ENCODE measurements around the gene STMND1.

STMND1 gene

DNA sequence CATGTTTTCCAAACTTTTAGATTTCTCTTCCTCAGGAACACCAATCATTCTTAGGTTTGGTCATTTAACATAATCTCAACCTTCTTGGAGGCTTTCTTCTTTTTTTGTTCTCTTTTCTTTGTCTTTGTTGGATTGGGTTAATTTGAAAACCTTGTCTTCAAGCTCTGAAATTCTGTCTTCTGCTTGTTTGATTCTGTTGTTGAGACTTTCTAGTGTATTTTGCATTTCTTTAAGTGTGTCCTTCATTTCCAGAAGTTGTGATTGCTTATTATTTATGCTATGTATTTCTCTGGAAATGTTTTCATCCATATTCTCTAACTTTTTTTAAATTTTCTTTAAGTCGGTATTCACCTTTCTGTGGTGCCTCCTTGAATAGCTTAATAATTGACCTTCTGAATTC is 42.2 kb downstream of the STMND1 start:
- TF ChIP-seq CTCF (conservative IDR thresholded peaks at IDR 0.05; ENCODE audit: low read depth, low read length), result no peak
- no peak for DNase-seq (ENCODE audit: low read depth)
- H3K4me3 ChIP-seq (ENCODE audit: low read length), result no peak overlapping the region

DNA sequence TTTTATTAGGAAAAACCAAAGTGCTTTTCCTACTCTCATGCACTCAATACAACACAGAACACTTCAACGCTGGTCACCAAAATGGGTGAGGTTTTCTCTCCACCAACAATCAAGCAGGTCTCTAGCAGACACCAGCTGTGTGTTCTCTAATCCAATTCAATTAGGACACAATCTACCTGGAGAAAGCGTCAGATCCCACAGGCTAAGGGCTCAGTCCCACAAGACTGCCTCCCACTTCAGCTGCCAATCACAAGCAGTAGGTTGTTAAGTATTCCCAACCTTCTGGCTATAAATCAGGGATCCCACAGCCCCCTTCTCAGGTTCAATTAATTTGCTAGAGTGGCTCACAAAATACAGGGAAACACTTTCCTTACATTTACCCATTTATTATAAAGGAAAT is 47.7 kb downstream of the STMND1 start:
- no peak overlapping the region for H3K4me3 ChIP-seq (ENCODE audit: low read length)
- no peak for TF ChIP-seq CTCF (conservative IDR thresholded peaks at IDR 0.05; ENCODE audit: low read depth, low read length)

DNA sequence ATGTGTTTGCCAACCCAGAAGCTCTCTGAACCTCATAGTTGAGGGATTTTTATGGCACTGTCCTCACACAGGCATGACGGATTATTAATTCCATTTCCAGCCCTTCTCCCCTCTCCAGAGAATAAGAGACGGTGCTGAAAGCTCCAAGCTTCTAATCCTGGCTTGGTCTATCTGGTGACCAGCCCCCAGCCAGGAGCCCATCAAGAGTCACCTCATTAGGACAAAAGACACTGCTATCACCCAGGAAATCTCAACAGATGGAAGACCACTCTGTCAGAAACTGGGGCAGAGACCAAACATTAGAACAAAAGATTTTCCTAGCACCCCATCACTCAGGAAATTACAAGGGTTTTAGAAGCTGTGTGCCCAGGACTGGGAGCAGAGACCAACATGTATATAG is 48.2 kb downstream of the STMND1 start:
- no peak overlapping the region for H3K4me3 ChIP-seq (ENCODE audit: low read length)
- TF ChIP-seq CTCF (conservative IDR thresholded peaks at IDR 0.05; ENCODE audit: low read depth, low read length), result no peak
- DNase-seq (ENCODE audit: low read depth), result no peak

More for the DNA sequence above, 47.7 kb downstream of the STMND1 start:
- no peak for DNase-seq (ENCODE audit: low read depth)

DNA sequence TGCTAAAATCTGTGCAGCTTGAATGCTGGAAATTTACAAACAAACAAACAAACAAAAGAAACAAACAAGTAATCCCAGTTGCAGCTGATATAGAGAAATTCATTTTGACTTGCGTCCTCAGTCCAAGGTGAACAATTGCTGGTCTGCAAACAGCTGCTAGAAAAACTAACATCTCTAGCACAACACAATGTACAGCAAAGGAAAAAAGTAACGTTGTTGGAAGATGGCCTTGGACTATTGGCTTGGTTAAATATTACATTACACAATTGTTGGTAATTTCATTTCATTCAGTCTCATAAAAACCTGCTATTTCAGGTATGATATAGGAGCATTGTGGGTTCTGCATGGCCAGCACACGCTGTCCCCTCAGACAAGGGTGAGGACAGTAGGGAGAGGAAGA is 50.0 kb downstream of the STMND1 start:
- H3K4me3 ChIP-seq (ENCODE audit: low read length), result no peak overlapping the region
- no peak for DNase-seq (ENCODE audit: low read depth)
- no peak for TF ChIP-seq CTCF (conservative IDR thresholded peaks at IDR 0.05; ENCODE audit: low read depth, low read length)

DNA sequence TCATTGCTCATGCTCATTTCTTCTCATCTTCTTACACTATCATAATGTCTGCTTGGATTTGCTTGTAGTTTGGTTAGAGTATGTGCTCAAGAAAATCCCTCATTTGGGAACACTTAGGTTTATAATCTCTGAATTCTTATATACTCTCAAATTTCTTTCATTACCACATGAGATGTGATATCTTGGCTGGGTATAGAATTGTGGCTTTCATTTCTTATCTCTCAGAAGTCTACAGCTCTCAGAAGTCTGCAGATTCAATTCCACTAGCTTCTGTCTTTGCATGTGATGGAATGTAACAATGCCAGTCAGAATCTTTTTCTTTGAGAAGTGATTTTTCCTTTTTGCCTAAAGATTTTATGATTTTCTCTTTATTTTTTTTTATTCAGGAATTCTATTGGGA is 50.9 kb downstream of the STMND1 start:
- no peak for TF ChIP-seq CTCF (conservative IDR thresholded peaks at IDR 0.05; ENCODE audit: low read depth, low read length)
- DNase-seq (ENCODE audit: low read depth), result no peak
- no peak overlapping the region for H3K4me3 ChIP-seq (ENCODE audit: low read length)

GRCh38 chr6:17156112-17156921 is 54.5 kb downstream of the STMND1 start:
- peak; percentile 54 for DNase-seq (ENCODE audit: low read depth)
- no peak overlapping the region for H3K4me3 ChIP-seq (ENCODE audit: low read length)
- TF ChIP-seq CTCF (conservative IDR thresholded peaks at IDR 0.05; ENCODE audit: low read depth, low read length), result peak; percentile 73

GRCh38 chr6:17156966-17157365 is 55.1 kb downstream of the STMND1 start:
- no peak overlapping the region for H3K4me3 ChIP-seq (ENCODE audit: low read length)
- DNase-seq (ENCODE audit: low read depth), result no peak
- no peak for TF ChIP-seq CTCF (conservative IDR thresholded peaks at IDR 0.05; ENCODE audit: low read depth, low read length)
